NB4 (cell line): ENCODE results near the gene SEMA3A.
"Not testable (repeated sequence)": the region's sequence is repeated elsewhere in the genome, so short reads cannot be mapped to it uniquely, and the experiment has no call there.

Experiments
- MYC ChIP-seq: IDR thresholded peaks from 2 replicates; pipeline ENCODE4 v1.6.1; 2011; ENCODE audit warnings: low read depth, low read length
- POLR2A ChIP-seq: IDR thresholded peaks from 2 replicates; pipeline ENCODE4 v1.6.1; 2011; ENCODE audit warnings: mild to moderate bottlenecking; ENCODE audit not compliant: insufficient read length; ENCODE audit errors: extremely low read depth
- TF ChIP-seq, protein P1 (sequence below): IDR thresholded peaks from one replicate; pipeline ENCODE4 v1.5.1; 2012; ENCODE audit warnings: low read depth, low read length
- TF ChIP-seq, protein P2 (sequence below): IDR thresholded peaks from 2 replicates; pipeline ENCODE4 v1.6.1; 2011; ENCODE audit warnings: low read depth, low read length

DNA sequence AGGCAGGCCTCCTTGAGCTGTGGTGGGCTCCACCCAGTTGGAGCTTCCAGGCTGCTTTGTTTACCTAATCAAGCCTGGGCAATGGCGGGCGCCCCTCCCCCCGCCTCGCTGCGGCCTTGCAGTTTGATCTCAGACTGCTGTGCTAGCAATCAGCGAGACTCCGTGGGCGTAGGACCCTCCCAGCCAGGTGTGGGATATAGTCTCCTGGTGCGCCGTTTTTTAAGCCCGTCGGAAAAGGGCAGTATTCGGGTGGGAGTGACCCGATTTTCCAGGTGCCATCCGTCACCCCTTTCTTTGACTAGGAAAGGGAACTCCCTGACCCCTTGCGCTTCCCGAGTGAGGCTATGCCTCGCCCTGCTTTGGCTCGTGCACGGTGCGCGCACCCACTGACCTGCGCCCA, 139.4 kb downstream of the SEMA3A start:
- not testable (repeated sequence) for TF ChIP-seq POLR2A, MYC
- TF ChIP-seq, protein P1, sequence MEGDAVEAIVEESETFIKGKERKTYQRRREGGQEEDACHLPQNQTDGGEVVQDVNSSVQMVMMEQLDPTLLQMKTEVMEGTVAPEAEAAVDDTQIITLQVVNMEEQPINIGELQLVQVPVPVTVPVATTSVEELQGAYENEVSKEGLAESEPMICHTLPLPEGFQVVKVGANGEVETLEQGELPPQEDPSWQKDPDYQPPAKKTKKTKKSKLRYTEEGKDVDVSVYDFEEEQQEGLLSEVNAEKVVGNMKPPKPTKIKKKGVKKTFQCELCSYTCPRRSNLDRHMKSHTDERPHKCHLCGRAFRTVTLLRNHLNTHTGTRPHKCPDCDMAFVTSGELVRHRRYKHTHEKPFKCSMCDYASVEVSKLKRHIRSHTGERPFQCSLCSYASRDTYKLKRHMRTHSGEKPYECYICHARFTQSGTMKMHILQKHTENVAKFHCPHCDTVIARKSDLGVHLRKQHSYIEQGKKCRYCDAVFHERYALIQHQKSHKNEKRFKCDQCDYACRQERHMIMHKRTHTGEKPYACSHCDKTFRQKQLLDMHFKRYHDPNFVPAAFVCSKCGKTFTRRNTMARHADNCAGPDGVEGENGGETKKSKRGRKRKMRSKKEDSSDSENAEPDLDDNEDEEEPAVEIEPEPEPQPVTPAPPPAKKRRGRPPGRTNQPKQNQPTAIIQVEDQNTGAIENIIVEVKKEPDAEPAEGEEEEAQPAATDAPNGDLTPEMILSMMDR = not testable (repeated sequence)
- TF ChIP-seq, protein P2, sequence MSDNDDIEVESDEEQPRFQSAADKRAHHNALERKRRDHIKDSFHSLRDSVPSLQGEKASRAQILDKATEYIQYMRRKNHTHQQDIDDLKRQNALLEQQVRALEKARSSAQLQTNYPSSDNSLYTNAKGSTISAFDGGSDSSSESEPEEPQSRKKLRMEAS = not testable (repeated sequence)
